ENCODE results near the gene PRKAA1.
A peak's percentile ranks its signal among the peaks of the same experiment; 100 is the strongest.

PRKAA1 gene

DNA sequence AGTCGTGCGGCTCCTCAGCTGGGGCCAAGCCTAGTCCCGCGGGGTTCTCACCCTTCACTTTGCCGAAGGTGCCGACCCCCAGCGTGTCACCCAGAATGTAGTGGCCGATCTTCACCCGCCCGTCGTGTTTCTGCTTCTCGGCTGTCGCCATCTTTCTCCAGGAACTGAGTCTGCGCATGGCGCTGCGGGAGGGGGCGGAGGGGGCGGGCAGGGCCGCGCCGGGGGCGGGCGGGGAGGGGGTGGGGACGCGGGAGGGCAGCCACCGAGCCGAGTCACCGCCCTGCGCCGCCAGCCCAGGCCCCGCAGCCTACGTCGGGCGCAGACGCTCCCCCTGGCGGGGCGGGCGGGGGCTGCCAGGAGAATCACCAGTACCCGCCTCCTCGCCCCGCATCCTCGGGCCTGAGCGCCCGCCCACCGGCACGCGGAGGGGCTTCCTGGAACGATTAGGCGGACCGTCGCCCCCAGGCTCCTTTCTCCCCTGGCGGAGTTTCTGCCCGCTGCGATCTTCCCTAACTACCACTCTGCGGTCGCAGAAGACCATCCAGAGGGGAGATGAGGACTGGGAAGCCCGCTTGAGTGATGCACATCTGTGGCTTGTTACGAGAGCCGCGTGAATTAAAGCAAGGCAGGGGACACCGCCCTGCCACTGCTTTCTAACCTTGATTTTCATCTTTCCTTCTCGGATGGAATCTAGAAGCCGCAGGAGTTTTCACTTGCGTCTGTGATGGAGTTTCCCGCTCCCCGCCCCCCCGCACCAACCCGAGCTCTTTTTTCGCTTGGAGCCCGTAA, at the start of gene PRKAA1:
Gene PRKAA1, minus strand, starts transcription at position 363 of the 789 bp plus-strand sequence. Its CDS starts 185 bp downstream, at position 178.
- peak; percentile 78 for DNase-seq

DNA sequence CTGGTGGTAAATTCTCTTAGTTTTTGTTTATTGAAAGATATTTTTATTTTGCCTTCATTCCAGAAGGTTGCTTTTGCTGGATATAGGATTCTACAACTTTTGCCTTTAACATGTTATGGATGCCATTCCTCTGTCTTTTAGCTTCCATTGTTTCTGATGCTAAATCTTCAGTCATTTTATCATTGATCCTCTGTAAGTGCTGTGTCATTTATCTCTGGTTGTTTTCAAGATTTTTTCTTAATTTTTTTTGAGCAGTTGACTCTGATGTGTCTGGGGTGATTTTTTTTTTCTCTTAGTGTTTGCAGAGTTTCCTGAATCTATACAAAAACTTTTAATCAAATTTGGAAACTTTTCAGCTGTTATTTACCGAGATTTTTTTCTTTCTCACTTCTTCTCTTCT, 49.4 kb upstream of the PRKAA1 start:
- no peak for DNase-seq

DNA sequence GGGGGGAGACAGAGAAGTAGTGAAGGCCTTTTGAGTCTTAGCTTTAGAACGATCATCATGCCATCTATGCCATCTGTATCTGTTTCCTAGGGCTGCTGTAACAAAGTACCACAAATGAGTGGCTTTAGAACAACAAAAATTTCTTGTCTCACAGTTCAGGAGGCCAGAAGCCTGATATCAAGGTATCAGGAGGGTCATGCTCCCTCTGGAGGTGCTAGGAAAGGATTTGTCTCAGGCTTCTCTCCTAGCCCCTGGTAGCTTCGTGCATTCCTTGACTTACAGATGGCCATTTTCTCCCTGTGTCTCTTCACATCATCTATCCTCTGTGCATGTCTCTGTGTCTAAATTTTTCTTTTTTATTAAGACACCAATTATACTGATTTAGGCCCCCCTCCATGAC, 48.2 kb upstream of the PRKAA1 start:
- DNase-seq = no peak

DNA sequence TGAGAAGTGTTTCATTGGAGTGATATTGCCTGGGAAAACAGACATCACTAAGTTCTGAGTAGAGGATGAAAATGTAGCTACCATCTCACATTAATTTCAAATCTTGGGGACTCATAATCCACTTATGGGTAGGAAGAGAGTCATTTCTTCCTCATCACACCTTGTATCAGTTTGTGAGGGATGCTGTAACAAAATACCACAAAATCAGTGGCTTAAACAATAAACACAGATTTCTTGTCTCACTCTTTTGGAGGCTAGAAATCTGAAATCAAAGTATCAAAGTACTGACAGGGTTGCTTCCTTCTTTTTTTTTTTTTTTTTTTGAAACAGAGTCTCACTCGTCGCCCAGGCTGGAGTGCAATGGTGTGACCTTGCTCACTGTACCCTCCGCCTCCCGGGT, 46.4 kb upstream of the PRKAA1 start:
- no peak for DNase-seq

DNA sequence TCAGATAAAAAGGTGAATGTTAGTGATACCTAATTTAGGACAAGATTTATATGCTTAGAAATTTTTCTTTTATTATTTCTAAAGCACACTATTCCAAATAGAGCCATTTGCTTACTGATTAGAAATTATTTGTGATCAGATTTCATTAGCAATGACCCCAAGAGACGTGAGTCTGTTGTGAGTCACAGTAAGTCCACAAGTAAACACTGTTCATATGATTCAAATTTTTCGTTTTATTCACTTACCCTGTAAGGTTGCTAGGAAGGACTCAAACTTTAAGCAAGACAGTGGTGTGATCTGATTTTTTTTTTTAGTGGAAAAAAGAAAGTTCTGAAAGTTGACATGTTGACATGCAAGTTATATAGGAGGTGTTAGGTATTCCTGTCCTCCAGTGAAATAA, 44.2 kb upstream of the PRKAA1 start:
- no peak for DNase-seq

DNA sequence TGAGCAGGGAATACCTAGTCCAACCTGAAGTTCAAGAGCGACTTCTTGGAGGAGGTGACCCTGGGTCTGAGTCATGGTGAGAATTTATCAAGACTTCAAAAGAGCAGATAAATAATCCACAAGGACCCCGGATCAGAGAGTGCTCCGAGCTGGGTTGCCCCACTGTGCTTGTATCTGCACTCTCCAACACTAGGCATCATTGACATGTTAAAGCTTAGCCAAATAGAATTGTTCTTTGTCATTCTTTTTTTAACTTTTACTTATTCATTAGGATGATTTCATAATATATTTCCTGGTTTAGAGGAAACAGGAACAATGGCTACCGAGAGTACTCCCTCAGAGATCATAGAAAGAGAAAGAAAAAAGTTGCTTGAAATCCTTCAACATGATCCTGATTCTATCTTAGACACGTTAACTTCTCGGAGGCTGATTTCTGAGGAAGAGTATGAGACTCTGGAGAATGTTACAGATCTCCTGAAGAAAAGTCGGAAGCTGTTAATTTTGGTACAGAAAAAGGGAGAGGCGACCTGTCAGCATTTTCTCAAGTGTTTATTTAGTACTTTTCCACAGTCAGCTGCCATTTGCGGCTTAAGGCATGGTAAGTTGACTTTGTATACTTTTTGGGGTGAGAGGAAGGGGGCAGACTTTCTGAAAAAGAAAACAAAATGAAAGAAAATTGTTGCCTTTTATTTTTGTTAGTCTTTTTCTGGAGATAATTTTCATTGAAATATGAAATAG, 43.1 kb upstream of the PRKAA1 start, which contains the start of gene CARD6:
Gene CARD6, plus strand, starts transcription at position 300 of the 738 bp plus-strand sequence. Its CDS starts 16 bp downstream, at position 316.
- no peak for DNase-seq

DNA sequence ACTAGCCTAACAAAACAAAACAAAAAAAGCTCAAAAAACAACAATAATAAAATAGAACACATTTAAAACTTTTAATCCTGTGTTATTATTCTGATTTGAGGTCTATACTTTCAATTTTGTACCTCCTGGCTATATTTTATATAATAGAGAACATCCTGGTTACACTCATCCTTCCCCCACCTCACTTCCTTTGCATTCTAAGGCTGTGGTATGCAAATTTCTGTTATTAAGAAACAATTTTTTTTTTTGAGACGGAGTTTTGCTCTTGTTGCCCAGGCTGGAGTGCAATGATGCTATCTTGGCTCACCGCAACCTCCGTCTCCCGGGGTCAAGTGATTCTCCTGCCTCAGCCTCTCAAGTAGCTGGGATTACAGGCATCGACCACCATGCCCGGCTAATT, 39.9 kb upstream of the PRKAA1 start:
- DNase-seq = no peak

DNA sequence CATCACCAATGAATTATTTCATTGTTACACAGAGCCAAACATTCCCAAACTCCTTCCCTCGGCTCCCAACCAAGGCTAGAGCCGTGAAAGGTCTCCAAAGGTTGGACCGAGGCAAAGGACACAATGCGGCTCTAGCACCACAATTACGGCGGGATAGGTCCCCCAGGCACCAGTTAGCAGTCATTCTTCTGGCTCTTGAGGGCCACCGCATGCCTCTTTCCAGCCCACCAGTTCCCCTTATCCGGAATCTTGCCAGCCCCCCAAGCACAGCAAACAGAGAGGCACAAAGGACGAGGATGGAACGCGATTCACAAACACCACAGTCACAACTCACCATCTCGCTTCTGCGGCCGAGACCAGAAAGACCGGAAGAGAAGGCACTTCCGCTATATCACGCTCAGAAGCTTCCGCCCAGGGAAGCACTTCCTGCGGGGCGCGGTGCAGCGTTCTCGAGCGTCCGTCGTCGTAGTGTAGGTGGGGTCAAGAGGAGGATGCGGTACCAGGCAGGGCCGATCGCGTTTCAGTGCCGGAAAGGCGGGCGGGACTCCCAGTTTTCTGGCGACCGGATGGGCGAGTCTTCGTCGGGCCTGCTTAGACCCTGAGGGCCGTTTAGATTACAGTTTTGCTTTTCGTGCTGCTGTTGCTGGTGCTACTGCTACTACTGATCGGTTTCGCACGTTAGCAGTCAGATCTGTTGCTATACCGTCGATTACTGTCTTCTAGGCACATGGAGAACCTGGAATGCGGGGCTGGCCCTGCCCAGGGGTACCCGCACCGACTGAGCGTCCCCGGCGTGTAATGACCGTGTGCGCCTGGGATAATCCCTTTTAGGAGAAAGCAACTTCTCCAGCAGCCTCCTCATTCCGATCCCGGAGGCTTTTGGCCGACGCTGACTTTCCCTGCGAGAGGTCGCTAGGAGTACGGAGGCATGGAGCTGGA, 36.9 kb upstream of the PRKAA1 start, which contains the start of gene RPL37:
Gene RPL37, minus strand, starts transcription at position 374 of the 939 bp plus-strand sequence. Its CDS starts 37 bp downstream, at position 337.
- DNase-seq = peak; percentile 95

DNA sequence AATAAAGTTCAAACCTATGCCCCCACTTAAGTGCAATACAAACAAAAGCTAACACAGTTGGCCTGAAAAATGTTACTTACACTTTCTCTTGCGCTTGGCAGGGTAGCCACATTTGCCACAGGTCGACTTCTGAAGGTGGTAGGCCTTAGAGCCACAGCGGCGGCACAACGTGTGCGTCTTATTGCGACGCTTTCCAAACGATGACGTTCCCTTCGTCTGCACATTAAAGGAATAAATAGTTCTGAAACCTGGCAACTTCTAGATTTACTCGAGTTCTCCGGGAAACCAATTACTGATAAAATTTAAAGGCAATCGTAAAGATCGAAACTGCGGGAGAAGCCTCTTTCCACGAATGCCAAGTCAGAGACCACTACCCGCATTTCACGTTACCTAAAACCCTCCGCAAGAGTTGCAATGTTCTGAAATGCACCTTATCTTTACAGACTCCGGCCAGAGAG, 36.2 kb upstream of the PRKAA1 start:
- DNase-seq = no peak

DNA sequence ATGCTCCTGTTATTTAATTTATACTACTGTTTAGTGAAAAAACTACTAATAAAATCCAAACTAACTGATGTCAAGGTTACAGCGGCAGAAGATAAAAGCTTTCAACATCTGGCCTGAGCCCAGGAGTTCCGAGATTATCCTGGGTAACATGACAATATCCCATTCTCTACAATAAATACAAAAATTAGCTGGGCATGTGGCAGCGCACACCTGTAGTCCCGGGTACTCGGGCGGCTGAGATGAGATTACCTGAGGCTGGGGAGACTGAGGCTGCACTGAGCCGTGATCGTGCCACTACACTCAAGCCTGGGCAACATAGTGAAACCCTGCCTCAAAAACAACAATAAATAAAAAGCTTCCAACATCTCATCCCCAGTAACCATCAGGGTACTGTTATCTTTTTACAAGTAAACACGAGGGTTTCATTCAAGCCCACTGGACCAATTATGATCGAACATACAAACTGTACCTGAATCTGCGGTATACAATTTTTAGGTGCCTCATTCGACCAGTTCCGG, 35.6 kb upstream of the PRKAA1 start:
- DNase-seq = no peak

DNA sequence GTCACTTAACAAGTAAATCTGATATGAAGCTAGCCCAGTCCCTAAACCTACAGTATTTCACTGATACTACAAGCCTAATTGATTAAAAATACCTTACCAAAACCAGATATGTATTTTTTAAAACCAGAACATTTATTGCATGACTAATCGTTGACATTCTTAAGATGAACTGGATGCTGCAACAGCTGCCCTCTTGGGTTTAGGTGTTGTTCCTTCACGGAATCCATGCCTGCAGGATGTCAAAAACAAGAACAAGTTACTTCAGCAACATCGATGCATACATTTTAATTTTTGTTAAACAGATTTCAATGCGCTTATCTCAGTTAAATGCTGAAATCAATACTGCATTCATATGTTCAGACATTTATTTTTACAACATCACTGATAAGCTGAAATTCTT, 34.2 kb upstream of the PRKAA1 start:
- DNase-seq = no peak

DNA sequence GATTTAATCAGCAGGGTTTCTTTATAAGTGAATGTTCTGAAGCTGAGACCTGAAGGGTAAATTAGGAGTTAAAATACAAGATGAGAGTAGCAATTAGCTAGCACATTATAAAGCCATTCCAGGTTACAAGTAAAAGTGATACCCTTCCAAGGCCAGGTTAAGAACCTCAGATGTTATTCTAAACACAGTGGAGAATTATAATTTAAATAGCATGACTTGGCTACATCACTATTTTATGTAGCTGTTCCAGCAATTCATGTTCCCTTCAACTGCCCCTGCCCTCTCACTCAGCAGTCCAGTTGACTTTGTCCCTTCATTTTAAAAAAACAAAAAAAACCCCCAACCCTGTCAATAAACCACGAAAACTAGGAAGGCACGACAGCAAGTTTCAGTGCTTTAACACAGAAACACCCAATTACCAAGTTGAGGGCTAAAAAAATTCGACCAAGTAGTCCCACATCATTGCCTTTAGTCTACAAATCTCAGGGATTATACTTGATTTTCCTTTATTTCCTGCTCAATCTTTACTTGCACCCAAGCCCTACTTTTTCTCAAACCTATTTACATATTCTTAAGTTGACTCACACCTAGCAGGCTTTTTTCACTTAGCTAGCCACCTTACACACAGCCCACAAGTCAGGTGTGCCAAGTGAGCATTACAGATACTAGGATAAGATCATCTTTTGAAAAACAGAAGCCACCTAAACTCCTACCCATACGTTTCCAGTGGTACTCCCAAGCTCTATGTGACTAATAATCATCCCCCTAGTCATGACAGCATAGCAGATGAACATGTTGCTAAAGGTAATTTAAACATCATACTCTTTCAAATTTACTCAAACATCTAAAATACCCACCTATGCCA, 33.4 kb upstream of the PRKAA1 start:
- no peak for DNase-seq

DNA sequence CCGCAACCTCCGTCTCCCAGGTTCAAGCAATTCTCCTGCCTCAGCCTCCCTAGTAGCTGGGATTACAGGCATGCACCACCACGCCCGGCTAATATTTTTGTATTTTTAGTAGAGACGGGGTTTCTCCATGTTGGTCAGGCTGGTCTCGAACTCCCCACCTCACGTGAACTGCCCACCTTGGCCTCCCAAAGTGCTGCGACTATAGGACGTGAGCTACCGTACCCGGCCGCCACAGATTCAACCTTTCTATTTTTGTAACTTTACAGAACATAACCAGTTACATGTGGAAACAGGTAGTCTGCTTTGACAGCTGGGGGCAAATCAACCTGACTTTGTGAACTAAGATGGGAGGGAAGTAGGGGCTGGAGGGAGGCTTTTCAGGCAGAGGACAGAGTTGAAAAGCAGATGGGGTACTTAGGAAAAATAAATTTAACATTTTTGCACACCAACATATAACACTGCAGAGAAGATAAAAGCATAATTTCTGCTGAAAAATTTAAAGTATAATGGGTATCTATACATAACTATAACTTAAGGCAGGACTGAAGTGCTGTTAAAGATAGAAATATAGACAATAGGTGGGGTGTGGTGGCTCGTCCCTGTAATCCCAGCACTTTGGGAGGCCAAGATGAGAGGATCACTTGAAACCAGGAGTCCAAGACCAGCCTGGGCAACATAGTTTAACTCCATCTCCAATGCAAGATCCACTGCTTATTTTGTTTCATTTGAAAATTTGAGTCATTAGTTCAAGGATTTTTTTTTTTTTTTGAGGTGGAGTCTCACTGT, 31.8 kb upstream of the PRKAA1 start:
- no peak for DNase-seq

DNA sequence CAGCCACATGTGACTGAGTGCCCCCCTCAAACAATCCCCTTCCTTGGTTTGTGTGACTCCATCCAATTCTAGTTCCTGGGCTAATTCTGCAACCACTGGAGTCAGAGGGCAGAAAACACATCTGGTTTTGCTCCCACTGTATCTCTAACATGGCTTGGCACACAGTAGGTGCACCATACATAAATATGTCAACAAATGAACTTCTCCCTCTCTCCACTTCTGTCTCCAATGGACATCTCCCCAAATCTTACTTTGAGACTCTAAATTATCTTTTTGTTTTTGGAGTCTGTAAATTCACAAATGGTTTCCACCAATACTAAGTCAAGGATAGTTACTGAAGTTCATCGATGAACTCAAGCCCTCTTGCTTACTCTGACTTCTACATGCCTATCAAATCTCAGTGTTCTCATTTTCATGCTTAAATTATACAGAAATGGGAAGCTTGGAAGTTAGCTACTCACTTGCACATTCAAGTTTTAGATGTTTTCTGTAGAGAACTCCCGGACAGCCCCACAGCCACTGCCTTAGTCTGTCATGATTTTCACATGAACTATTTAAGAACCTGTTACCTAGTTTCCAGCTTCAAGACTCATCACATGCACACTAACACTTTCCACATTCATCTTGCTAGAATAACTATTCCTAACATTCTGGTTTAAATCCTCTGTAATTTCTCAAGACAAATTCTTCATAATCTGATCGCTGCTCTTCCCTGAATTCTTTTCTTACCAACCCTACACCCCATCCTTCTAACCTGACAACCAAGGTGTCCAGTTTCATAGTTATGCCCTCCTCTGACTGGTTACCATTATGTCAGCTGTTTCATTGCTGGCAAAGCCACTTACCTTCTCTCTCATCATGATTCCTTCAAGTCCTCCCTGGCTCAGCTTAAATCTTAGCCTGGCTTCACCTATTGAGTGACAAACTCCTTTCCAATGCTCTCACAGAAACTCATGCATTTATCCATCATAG, 30.8 kb upstream of the PRKAA1 start:
- no peak for DNase-seq

DNA sequence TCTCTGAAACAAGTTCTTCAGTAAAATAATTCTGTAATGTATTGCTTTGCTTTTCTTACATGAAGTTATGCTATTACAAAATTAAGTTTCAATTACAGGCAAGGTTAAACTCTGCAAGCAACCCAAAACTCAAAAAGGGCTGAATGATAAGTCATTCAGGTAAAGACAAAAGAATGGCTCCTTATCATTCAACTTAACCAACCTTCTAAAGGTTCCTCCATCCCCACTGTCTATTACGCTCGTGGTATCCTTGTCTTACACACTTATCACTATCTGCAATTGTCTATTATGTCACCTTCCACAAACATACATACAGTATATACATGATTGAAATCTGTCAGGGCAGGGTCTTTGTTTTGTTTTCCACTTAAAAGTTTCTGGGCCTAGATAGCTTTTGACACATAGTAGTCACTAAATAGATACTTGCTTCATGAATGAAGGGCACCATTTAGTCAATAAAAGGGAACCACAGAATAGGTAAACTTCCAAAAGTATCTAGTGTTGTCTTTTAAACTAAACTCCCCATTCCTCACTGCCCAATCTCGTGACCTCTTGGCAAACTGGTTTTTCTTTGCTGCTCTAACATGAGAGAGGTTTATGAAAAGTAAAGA, 30.0 kb upstream of the PRKAA1 start:
- DNase-seq = no peak

DNA sequence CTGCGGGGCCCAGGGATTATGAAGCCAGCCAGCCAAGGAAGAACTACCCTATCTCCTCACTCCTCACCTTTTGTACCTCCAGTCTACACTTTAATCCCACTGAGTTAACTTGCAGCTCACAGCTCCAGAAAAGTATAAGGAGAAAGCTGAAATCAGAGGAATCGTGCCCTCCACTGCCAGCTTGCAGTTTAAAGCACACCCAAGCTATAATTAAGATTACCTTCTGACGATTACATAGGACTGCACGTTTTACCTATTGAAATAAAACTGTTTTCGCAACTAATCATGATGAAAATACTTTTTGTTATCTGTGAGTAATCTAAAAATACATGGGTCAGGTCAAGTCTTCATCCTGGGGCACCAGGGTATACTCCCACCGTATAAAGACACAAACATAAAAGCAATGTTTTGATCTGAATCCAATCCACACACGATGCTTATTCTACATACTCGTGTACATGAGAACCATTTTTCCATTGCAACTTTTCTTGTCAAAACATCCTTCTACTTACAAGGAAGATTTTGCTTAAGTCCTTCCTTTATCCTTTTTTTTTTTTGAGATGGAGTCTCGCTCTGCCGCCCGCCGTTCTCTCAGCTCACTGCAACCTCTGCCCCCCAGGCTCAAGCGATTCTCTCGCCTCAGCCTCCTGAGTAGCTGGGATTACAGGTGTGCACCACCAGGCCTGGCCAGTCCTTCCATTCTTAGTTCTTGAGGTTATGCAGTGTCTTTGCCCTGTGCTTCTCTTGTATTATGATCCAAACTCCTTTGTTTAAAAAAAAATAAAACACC, 29.2 kb upstream of the PRKAA1 start:
- DNase-seq = no peak

DNA sequence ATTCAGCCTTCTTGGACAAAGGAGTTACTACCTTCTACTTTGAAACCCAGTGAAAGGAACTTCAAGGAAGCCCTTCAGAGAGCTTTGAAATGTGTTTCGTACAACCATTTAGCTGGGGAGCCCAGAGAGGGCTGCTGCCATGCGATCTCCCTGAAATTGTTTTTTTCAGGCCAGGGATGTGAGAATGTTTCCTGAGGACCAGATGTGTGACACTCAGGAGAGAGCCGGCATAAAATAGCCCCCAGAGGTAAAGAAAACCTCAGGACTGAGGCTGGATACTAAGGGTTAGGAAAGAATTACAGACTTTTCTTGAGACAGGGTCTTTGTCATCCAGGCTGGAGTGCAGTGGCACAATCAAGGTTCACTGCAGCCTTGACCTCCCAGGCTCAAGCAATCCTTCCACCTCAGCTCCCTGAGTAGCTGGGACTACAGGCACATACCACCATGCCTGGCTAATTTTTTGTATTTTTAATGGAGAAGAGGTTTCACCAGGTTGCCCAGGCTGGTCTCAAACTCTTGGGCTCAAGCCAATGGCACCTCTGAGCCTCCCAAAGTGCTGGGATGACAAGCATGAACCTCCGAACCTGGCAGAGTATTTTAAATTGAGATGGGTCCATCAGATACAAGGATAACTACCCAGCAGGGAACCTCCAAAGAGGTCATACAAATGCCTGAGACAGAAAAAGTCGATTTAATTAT, 28.5 kb upstream of the PRKAA1 start:
- DNase-seq = no peak
